ENCODE results near the gene TMBIM6. TPM values are rescaled to one million over a fixed set of nuclear protein-coding genes. Genes with fewer than 3 reads are reported as not detected.

Gene TMBIM6
- total RNA-seq, 1 experiment from 2014 or later, result 600 TPM

DNA sequence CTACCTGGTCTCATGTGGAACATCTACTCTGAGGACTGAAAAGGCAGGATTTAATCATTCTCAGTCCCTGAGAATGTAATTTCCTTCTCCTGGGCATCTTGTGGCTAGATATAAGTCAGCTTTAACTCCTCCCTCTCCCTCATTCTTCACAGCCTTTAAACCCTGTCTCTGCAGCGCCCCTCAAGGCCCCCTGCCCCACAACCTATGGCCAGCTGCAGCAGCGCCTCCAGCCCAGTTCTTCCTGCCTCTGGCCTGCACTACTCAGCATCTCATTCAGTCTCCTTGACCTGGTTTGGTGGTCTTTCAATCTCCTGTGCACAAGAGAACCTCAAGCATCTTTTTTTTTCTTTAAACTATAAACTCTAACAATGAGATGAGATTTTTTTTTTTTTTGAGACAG lies 57.6 kb downstream of the TMBIM6 start:
- Mint-ChIP-seq H3K4me1 (ENCODE audit: low read depth, unreplicated experiment) (no peaks in the 10 kb centered on the region), H3K4me3 (ENCODE audit: low read depth, unreplicated experiment) (no peak overlapping the region), H3K27ac (ENCODE audit: unreplicated experiment) (no peak overlapping the region), H3K9me3 (ENCODE audit: low read depth, unreplicated experiment) (no peaks in the 10 kb centered on the region), H3K36me3 (ENCODE audit: insufficient read depth, unreplicated experiment) (peaks cover 15% of the 10 kb centered on the region), H3K27me3 (ENCODE audit: unreplicated experiment) (no peaks in the 10 kb centered on the region)
- intact Hi-C loops (cut with micrococcal nuclease; ENCODE audit: unreplicated experiment), result no loop called here
- CTCF ChIA-PET, result no interaction called here
- TF ChIP-seq, protein P1, sequence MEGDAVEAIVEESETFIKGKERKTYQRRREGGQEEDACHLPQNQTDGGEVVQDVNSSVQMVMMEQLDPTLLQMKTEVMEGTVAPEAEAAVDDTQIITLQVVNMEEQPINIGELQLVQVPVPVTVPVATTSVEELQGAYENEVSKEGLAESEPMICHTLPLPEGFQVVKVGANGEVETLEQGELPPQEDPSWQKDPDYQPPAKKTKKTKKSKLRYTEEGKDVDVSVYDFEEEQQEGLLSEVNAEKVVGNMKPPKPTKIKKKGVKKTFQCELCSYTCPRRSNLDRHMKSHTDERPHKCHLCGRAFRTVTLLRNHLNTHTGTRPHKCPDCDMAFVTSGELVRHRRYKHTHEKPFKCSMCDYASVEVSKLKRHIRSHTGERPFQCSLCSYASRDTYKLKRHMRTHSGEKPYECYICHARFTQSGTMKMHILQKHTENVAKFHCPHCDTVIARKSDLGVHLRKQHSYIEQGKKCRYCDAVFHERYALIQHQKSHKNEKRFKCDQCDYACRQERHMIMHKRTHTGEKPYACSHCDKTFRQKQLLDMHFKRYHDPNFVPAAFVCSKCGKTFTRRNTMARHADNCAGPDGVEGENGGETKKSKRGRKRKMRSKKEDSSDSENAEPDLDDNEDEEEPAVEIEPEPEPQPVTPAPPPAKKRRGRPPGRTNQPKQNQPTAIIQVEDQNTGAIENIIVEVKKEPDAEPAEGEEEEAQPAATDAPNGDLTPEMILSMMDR (IDR thresholded peaks at IDR 0.05; ENCODE audit: unreplicated experiment), result no peak
- no TSS peak for BruUV-seq (replicated peaks)
- DNase-seq, result no peak

DNA sequence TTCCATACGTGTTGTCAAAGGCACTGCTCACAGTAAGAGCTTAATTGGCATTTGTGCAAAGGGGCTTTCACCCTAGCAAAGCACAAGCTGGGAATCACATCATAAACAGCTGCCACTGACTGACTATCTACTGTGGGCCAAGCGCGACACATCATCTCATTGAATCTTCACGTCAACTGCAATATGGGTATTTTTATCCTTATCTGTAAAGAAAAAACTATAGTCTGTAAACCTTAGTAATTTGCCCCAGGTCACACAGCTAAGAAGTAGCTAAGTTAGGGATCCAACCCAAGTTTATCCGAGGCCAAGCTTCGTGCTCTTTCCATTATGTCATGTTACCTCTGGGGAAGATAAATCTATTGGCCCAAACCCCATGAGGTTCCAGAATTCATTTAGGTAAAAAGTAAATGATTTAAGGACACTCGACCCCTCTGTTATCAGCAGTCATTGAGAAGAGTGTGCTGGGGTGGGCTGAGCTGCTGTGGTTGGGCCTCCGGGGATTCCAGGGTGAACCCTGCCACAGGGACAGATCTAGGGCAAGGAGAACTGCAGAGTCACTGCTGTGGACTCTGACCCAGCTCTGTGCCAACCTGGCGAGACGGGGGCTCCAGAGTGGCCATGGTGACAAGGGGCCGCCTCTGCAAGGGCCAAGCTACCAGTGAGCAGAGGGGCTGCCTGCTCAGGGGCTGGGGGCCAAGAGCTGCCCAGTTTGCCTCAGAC lies 59.2 kb downstream of the TMBIM6 start:
- H3K9me3 Mint-ChIP-seq (ENCODE audit: low read depth, unreplicated experiment), result no peaks in the 10 kb centered on the region
- peaks cover 15% of the 10 kb centered on the region for H3K36me3 Mint-ChIP-seq (ENCODE audit: insufficient read depth, unreplicated experiment)
- no TSS peak for BruUV-seq (replicated peaks)
- H3K4me3 Mint-ChIP-seq (ENCODE audit: low read depth, unreplicated experiment), result no peak overlapping the region
- CTCF ChIA-PET, result no interaction called here
- no peaks in the 10 kb centered on the region for H3K4me1 Mint-ChIP-seq (ENCODE audit: low read depth, unreplicated experiment)
- no peaks in the 10 kb centered on the region for H3K27me3 Mint-ChIP-seq (ENCODE audit: unreplicated experiment)
- intact Hi-C loops (cut with micrococcal nuclease; ENCODE audit: unreplicated experiment), result no loop called here
- H3K27ac Mint-ChIP-seq (ENCODE audit: unreplicated experiment), result no peak overlapping the region
- TF ChIP-seq, protein P1 (IDR thresholded peaks at IDR 0.05; ENCODE audit: unreplicated experiment), result no peak
- DNase-seq, result no peak

DNA sequence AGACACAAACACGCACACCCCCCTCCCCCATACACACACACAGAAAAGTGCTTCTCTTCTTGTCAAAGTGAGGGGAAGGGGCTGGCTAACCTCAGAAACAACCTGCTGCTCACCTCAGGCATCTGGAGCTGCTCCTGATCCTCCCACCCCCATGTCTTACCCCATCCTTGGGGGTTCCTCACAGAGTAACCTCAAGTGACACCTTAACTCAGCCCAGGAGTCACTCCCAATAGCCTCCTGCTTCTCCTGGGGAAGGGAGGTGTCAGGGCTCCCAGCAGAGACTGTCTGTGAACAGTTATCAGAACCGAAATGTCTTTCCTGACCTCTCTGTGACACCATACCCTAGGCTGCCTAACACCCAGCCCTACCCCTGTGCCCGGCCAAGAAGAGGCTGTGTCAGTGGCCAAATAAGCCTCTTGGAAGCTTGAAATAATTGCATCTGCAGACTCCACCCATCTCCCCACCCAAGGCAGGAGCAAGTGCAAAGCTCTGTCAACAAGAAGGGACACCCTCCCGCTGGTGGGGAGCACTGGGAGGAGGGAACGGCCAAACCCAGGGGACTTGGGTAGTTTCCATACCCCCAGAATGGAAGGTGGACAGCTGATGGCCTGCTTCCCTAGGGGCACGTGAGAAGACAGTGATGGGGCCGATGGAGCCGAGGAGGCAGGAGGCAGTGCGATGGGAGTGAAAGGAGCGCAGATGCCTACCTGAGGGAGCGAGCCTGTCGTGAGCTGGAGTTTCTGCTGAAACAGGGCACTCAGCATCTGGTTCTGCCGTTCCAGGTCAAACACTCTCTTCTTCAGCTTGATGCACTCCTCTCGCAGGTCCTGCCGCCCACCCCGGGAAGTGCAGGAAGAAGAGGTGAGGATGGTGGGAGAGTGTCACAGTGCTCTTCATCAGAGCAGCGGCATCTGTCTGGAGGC lies 60.0 kb downstream of the TMBIM6 start:
- intact Hi-C loops (cut with micrococcal nuclease; ENCODE audit: unreplicated experiment), result no loop called here
- peaks cover 15% of the 10 kb centered on the region for H3K36me3 Mint-ChIP-seq (ENCODE audit: insufficient read depth, unreplicated experiment)
- no peaks in the 10 kb centered on the region for H3K9me3 Mint-ChIP-seq (ENCODE audit: low read depth, unreplicated experiment)
- TF ChIP-seq, protein P1 (IDR thresholded peaks at IDR 0.05; ENCODE audit: unreplicated experiment), result no peak
- no peak overlapping the region for H3K27ac Mint-ChIP-seq (ENCODE audit: unreplicated experiment)
- CTCF ChIA-PET, result no interaction called here
- H3K4me3 Mint-ChIP-seq (ENCODE audit: low read depth, unreplicated experiment), result no peak overlapping the region
- no peaks in the 10 kb centered on the region for H3K4me1 Mint-ChIP-seq (ENCODE audit: low read depth, unreplicated experiment)
- no TSS peak for BruUV-seq (replicated peaks)
- no peaks in the 10 kb centered on the region for H3K27me3 Mint-ChIP-seq (ENCODE audit: unreplicated experiment)
- no peak for DNase-seq

DNA sequence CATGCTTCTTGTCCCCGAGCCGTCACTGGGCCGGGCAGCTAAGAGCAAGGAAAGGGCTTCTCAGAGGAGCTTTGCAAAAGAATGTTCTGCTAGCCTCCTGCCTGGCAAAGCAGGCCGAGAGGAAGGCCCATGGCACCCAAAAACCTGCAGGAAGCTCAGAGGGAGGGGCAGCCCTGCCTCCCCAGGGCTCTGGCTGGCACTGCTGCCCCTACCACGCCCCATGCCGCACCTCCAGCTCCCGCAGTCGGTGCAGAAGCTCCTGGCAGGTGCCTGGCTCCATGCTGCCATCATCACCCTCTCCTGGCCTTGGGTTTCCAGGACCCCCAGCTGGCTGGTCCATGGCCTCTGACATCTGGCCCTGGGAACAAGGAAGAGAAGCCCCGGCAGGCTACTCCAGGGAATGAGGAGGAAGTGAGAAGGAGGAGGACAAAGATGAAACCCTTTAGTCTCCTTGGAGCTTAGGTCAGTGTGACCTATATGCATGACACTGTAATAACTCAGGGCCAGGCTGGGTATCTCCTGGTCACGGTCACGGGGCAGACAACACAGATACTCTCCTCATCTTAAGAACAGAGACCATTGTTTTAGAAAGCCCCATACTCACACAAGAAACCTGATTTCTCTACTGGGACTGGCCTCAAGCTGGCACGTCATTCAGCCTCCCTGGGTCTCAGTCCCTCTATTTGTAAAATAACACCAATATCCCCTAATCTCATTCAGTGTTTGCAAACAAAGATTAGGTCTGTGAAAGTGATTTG lies 62.5 kb downstream of the TMBIM6 start:
- H3K27ac Mint-ChIP-seq (ENCODE audit: unreplicated experiment), result no peak overlapping the region
- peaks cover 11% of the 10 kb centered on the region for H3K36me3 Mint-ChIP-seq (ENCODE audit: insufficient read depth, unreplicated experiment)
- intact Hi-C loops (cut with micrococcal nuclease; ENCODE audit: unreplicated experiment), result no loop called here
- CTCF ChIA-PET, result interaction anchor here (0.6 kb wide), 1 partner anchor 713 kb away, joined by 3 read pairs; no protein-coding TSS in a partner anchor
- BruUV-seq (replicated peaks), result no TSS peak
- H3K4me3 Mint-ChIP-seq (ENCODE audit: low read depth, unreplicated experiment), result no peak overlapping the region
- no peak for DNase-seq
- no peaks in the 10 kb centered on the region for H3K4me1 Mint-ChIP-seq (ENCODE audit: low read depth, unreplicated experiment)
- H3K27me3 Mint-ChIP-seq (ENCODE audit: unreplicated experiment), result no peaks in the 10 kb centered on the region
- TF ChIP-seq, protein P1 (IDR thresholded peaks at IDR 0.05; ENCODE audit: unreplicated experiment), result no peak
- no peaks in the 10 kb centered on the region for H3K9me3 Mint-ChIP-seq (ENCODE audit: low read depth, unreplicated experiment)

Measured in Calu3 (cell line).